GM12864 (cell line): ENCODE data around the gene NOC3L.

ENCODE experiments used
- DNase-seq: peaks from one replicate; pipeline ENCODE4 v3.0.0-alpha.2; 2011; ENCODE audit warnings: low read depth
- H3K4me3 ChIP-seq: 2 replicates; pipeline ENCODE4 v1.5.1; 2011; ENCODE audit warnings: mild to moderate bottlenecking, low read depth, low read length, control low read depth
- TF ChIP-seq, protein P1 (sequence below): IDR thresholded peaks from 2 replicates; pipeline ENCODE4 v1.5.1; 2011; ENCODE audit warnings: low read depth, mild to moderate bottlenecking, moderate library complexity, low read length, control low read depth, inconsistent platforms; ENCODE audit errors: missing control alignments

Gene NOC3L

DNA sequence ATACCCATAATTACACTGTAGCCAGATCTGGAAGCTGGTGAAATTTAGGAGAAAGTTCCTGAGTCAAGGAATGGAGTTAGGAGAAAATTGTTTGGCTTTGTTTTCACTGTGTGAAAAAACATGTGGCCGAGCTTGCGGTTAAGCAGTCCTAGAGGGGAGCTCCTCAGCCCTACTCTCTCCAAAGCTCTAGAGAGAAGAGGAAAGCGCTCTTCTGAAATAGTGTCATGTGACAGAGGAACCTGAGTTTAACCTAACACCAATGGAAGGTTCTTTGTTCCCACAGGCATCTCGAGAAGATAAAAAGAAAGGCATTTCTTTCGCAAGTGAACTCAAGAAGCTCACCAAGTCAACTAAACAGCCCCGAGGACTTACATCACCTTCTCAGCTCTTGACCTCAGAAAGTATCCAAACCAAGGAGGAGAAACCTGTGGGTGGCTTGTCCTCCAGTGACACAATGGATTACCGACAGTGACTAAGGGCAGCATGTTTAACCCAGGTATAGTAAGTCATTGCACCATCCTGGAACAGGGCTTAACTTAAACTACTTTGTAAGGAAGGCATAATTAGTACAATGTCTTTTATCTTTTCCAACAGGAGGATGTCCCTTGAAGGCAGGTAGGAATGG is 38.0 kb downstream of the NOC3L start:
- TF ChIP-seq, protein P1, sequence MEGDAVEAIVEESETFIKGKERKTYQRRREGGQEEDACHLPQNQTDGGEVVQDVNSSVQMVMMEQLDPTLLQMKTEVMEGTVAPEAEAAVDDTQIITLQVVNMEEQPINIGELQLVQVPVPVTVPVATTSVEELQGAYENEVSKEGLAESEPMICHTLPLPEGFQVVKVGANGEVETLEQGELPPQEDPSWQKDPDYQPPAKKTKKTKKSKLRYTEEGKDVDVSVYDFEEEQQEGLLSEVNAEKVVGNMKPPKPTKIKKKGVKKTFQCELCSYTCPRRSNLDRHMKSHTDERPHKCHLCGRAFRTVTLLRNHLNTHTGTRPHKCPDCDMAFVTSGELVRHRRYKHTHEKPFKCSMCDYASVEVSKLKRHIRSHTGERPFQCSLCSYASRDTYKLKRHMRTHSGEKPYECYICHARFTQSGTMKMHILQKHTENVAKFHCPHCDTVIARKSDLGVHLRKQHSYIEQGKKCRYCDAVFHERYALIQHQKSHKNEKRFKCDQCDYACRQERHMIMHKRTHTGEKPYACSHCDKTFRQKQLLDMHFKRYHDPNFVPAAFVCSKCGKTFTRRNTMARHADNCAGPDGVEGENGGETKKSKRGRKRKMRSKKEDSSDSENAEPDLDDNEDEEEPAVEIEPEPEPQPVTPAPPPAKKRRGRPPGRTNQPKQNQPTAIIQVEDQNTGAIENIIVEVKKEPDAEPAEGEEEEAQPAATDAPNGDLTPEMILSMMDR, result no peak
- no peak overlapping the region for H3K4me3 ChIP-seq
- no peak for DNase-seq

- TF ChIP-seq, protein P1, result peak; percentile 71
- DNase-seq, result peak; percentile 12
- H3K4me3 ChIP-seq, result no peak overlapping the region
Measured at GRCh38 chr10:94320285-94320914, 42.3 kb downstream of the NOC3L start.

GRCh38 chr10:94316560-94316959 is 46.2 kb downstream of the NOC3L start:
- no peak overlapping the region for H3K4me3 ChIP-seq
- no peak for DNase-seq
- TF ChIP-seq, protein P1, result no peak

- DNase-seq, result no peak
- TF ChIP-seq, protein P1, result no peak
- H3K4me3 ChIP-seq, result no peak overlapping the region
Measured at GRCh38 chr10:94315975-94316464, 46.7 kb downstream of the NOC3L start.

DNA sequence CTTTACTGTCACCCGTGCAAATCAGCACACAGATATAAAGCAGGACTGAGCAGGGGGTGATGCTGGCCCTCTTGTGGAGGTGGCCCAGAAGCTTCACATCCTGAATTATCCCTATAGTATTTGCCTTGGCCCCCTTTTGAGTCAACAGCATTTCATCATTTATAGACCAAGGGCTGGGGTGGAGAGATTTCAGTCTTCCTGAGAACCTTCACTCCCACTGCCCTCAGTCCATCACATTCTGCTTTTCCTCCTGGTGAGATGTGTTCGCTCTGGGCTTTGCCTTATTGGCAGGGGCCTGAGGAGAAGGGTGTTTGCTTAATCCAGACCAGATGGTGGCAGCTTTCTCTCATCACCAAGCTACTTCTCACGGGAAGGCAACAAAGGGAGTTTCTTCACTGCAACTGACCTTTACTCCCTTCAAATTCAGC is 47.7 kb downstream of the NOC3L start:
- TF ChIP-seq, protein P1, result no peak
- no peak overlapping the region for H3K4me3 ChIP-seq
- no peak for DNase-seq

DNA sequence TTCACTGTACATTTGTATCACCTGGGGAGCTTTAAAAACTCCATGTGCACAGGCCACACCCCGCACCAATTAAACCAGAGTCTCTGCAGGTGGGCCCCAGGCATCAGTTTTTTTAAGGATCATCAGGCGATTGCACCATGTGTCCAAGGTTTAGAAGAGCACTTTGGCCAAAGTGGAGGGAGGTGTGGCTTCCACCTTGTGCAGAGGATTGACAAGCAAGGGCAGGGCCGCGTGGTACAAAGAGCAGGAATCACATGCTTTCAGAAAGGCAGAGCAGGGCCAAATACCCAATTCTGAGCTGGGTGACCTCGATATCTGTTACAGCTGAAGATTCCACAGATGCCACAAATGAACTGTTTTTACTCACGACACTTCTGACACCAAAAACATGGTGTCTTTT is 52.4 kb downstream of the NOC3L start:
- TF ChIP-seq, protein P1, result no peak
- no peak overlapping the region for H3K4me3 ChIP-seq
- DNase-seq, result no peak
